Hippocampal formation (tissue), 2 donors: ENCODE data around the gene NDUFA11.
A peak's percentile ranks its signal among the peaks of the same experiment; 100 is the strongest.

Experiments
- DNase-seq, 2 donors: peaks; one replicate each; lab custom pipeline; 2025; lab: John Stamatoyannopoulos, UW

The NDUFA11 gene

DNA sequence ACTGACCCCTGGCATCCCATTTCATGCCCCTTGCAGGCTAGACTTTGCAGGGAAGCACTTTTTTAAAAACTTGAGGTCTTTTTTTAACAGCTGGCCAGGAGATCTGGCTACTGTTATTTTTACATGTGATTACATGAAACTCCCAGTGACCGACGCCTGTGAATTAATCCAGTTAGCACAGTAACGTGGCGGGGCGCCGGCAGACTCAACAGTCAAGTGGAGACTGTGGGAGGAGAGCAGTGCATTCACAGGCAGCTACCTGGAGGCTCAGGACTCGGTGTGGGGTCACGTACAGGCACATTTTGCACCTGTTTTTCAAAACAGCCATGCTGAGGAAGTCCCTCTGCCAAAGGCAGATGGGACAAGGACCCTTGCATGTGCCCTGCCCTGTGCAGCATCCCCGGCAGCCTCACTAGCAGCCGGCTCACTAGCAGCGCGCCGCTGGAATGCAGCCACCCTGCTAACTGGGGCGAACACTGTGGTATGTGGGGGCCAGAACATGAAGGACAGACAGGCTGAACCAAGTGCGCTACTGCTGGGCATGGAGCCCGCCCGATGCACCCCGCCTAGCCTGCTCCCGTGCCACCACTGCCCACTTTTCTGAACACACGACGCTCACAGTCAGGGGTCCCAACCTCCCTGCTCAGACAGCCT is 29.1 kb upstream of the NDUFA11 start:
- no peak for DNase-seq

DNA sequence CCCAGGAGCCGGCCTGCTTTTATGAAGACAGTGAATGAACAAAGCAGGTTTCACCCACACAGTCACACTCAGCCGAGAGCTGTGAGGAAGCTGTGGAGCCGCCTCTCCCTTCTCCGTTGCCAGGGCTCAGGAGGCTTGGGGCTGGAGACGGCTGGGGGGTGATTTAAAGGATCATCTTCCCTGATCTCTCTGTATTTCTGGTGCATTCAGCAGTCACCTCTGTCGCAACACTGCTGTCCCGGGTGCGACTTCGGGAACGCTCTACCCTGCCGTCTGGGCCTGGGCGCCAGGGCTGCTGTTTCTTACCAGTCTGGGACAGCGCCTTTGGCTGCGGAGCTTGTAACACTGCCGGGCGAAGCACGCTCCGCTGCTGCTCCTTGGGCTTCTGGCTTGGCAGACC is 28.6 kb upstream of the NDUFA11 start:
- peak in 1 of 2 donors; percentile 17 for DNase-seq

- no peak for DNase-seq
Observed at GRCh38 chr19:5931251-5931650, 27.7 kb upstream of the NDUFA11 start.

- no peak for DNase-seq
Observed at GRCh38 chr19:5929625-5930024, 26.0 kb upstream of the NDUFA11 start.

- DNase-seq: no peak
Observed at GRCh38 chr19:5929179-5929578, 25.6 kb upstream of the NDUFA11 start.

DNA sequence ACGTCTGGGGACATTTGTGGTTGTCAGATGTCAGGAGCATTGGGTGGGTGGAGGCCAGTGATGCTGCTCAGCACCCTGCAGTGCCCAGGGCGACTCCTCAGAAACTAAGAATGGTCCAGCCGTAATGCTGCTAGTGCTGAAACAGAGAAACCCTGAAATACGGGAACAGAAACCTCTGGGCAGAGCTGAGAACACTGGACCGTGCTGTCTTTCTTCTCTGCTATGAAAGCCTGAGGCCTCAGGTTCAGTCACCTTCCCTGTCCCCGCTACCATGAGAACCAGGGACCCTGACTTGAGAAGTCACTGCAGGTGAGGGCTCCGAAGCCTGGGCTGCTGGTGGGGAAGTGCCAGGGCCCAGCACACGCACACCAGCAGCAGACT is 23.8 kb upstream of the NDUFA11 start:
- DNase-seq: no peak

GRCh38 chr19:5926641-5927440 is 23.3 kb upstream of the NDUFA11 start:
- no peak for DNase-seq

DNA sequence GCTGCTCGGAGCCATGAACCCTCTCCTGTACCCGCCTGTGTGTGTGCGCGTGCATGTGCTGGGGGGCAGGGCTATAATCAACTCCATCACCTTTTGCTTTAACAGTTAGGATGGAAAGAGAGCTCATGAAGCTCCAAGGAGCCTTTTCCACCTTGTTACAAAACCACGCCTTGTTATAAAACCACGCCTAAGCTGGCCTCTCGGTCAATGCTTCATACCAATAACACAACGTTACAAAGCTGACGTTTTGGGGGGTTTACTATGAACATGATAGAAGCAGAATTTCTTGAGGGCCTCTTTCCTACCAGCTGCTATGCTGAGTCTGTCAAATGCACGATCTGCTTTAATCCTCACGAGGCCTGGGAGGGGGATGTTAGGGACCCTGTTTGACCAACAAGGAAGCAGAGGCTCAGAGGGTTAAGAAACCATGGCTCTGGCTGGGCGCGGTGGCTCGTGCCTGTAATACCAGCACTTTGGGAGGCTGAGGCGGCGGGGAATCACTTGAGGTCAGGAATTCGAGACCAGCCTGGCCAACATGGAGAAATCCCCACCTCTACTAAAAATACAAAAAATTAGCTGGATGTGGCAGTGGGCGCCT is 22.3 kb upstream of the NDUFA11 start:
- DNase-seq: no peak

DNA sequence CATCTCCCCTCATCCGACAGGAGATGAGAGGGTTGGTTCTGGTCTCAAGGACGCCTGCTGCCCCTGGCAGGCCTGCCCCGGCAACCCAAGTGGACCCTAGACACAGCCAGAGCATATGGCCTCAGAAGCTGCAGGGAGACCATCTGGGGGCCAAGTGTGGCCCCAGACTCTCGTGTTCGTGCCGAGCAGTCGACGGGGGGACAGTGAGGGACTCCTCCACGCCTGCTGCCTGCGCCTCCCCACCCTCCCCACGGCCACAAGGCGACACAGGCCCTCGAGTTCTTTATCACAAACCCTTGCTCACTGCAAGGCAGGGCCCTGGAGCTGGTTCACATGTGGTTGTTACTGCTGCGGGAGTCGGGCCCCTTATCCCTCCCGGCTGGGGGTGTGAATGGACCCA is 19.8 kb upstream of the NDUFA11 start:
- no peak for DNase-seq

GRCh38 chr19:5922161-5922545 is 18.6 kb upstream of the NDUFA11 start:
- DNase-seq: no peak

GRCh38 chr19:5921516-5922160 is 18.0 kb upstream of the NDUFA11 start:
- no peak for DNase-seq

GRCh38 chr19:5918463-5919079 is 15.0 kb upstream of the NDUFA11 start:
- DNase-seq: no peak

GRCh38 chr19:5917431-5918107 is 14.0 kb upstream of the NDUFA11 start:
- DNase-seq: no peak

DNA sequence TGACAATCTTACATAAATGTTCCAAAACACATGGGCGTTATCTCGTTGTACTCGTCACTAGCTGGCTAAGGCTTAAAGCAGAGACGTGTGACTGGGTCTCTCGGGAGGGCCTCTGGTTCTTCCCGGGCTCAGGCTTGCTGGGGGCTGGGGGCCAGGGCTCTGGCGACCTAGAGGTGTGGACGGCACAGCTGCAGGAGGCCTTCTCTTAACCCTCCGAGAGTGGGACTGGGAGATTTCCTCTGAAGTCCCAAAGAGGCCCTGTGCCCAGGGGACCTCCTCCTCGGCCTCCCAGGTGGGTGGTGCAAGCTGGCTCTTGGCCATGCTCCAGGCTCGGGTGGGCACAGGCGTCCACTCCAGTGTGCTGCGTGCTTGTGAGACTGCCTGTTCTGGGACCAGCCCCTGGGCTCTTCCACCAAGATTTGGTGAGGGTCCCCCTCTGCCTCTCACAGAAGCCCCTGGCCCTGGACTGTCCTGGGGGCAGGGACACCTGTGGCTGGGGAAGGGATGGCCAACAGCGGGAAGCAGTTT is 12.7 kb upstream of the NDUFA11 start:
- no peak for DNase-seq

DNA sequence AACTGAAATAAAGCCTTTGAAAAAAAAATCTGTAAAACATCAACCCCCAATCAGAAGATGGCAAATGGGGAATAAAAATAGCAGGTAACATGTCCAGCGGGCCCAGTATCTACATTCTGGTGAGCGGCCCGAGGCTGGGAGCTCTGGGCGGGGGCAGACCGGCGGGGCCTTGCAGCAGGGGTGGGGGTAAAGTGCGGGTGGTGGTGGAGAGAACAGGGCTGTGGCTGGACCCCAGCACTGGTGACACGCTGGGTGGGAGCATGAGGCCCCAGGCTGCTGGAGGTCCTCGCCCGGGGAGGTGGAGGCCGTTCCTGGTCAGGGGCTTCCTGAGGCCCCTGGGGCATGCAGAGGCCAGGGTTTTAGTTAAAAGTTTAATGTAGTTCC is 12.2 kb upstream of the NDUFA11 start:
- no peak for DNase-seq

DNA sequence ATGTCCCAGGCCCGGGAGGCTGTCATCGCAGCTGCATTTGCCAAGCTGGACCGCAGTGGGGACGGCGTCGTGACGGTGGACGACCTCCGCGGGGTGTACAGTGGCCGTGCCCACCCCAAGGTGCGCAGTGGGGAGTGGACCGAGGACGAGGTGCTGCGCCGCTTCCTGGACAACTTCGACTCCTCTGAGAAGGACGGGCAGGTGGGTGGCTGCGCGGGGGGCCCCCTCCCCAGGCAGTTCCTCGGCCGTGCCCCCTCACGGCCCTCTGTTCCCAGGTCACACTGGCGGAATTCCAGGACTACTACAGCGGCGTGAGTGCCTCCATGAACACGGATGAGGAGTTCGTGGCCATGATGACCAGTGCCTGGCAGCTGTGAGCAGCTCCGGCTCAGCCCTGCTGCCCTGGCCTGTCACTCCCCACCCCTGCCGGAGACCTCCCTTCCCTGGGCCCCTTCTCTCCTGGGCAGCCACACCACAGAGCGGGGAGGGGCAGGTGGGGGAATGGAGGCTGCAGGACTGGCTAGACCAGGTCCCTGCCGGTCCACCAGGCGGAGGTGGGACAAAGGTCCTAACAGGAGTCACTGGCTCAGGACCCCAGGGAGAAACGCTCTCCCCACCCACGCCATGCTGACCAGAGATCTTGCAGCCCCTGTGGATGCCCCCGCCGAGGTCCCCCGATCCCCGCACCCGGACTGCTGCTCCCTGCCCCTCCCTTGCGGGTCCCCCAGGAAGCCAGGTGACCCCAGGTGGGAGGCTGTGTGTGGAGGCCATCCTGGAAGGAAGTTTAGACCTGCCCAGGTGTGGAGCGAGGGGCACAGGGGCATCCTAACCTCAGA is 11.6 kb upstream of the NDUFA11 start:
- no peak for DNase-seq

GRCh38 chr19:5914358-5914774 is 10.8 kb upstream of the NDUFA11 start:
- no peak for DNase-seq

DNA sequence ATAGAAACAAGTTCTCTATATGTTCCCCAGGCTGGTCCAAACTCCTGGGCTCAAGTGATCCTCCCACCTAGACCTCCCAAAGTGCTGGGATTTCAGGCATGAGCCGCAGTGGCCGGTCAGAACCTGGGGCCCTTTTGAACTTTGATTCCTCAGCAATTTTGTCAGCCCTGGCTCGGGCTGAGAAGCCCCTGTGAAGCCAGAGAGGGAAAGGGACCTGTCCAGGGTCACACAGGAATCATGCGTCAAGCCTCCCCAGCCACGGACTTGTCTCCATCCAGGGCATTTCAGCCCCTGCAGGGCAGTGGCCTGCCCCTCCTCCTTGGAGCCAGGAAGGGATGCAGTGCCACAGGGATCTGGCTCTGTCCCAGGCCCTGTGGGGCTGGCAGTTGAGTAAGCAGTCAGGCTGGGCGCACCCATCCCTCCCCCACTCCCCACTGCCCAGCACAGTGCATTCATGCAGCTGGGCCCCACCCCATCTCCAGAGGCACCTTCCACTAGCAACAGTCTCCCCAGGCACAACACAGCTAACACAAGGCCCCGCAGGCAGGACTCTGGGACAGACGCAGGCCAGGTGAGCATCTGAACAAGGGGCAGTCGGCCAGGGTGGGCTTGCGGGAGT is 10.3 kb upstream of the NDUFA11 start, which contains the start of gene CAPS:
TSS of gene CAPS (plus strand) at position 516 of the 619 bp plus-strand sequence. CDS start 153 bp downstream, outside the sequence.
- DNase-seq: peak in 1 of 2 donors; percentile 18

DNA sequence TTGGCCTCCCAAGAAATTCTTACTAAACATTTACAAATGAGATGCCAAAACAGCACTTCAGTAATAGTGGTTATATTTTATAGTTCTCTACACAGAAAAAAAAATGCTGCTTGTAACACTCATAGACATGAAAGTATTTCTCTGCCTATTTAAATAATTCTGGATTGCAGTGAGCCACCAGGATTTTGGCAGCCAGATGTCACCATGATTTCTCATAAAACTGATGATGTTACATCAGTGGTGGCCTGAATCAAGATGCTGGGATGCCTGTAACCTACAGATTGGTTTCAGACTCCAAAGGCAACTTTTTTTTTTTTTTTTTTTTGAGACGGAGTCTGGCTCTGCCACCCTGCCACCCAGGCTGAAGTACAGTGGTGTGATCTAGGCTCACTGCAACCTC is 7.8 kb upstream of the NDUFA11 start:
- DNase-seq: no peak

- no peak for DNase-seq
Observed at GRCh38 chr19:5910638-5910907, 7.0 kb upstream of the NDUFA11 start.
